Stomach (tissue), 4 donors: ENCODE measurements around the gene PAK5.

Source experiments
- CTCF ChIP-seq, 7 experiments: fragments of 450-650 bp in 4 of 7; fragments of 200-600 bp in 3 of 7; sonication (generic) in 3 of 7; IDR thresholded peaks; one replicate each; pipeline ENCODE4 v1.5.1; 2016 to 2019; ENCODE audit warnings: antibody characterized with exemption in 7 of 7, control low read depth in 2 of 7, mild to moderate bottlenecking in 1 of 7
- POLR2A ChIP-seq, 4 donors: fragments of 450-650 bp; IDR thresholded peaks; one replicate each; pipeline ENCODE4 v1.6.1; 2016; ENCODE audit warnings: antibody characterized with exemption in 4 of 4, control low read depth in 2 of 4, mild to moderate bottlenecking in 1 of 4, moderate library complexity in 1 of 4

GRCh38 chr20:9496155-9496554 is 342.7 kb downstream of the PAK5 start:
- no peak for TF ChIP-seq CTCF (IDR thresholded peaks at IDR 0.05)
- no peak for TF ChIP-seq POLR2A (IDR thresholded peaks at IDR 0.05)
